ENCODE results near the gene PKP1.
A peak's percentile ranks its signal among the peaks of the same experiment; 100 is the strongest.

Gene PKP1

GRCh38 chr1:201310986-201311355 lies 27.7 kb downstream of the PKP1 start:
- DNase-seq: peak; percentile 60 to 69 (median 69)

GRCh38 chr1:201311356-201312011 lies 28.2 kb downstream of the PKP1 start:
- peak; percentile 53 to 75 (median 58) for DNase-seq

GRCh38 chr1:201312298-201312697 lies 29.0 kb downstream of the PKP1 start:
- no peak for DNase-seq

- no peak for DNase-seq
Measured at GRCh38 chr1:201313086-201313485, 29.8 kb downstream of the PKP1 start.

GRCh38 chr1:201316556-201316955 lies 33.2 kb downstream of the PKP1 start:
- no peak for DNase-seq

GRCh38 chr1:201317551-201317950 lies 34.2 kb downstream of the PKP1 start:
- no peak for DNase-seq

- no peak for DNase-seq
Measured at GRCh38 chr1:201318504-201319340, 35.4 kb downstream of the PKP1 start.

GRCh38 chr1:201319631-201320030 lies 36.3 kb downstream of the PKP1 start:
- no peak for DNase-seq

- DNase-seq: no peak
Measured at GRCh38 chr1:201320168-201320788, 37.0 kb downstream of the PKP1 start.

- no peak for DNase-seq
Measured at GRCh38 chr1:201321826-201322390, 38.6 kb downstream of the PKP1 start.

- no peak for DNase-seq
Measured at GRCh38 chr1:201322653-201323510, 39.6 kb downstream of the PKP1 start.

GRCh38 chr1:201324306-201324705 lies 41.0 kb downstream of the PKP1 start:
- no peak for DNase-seq

- DNase-seq: no peak
Measured at GRCh38 chr1:201324821-201325677, 41.7 kb downstream of the PKP1 start.

GRCh38 chr1:201325678-201326060 lies 42.4 kb downstream of the PKP1 start:
- DNase-seq: no peak

- DNase-seq: no peak
Measured at GRCh38 chr1:201326710-201327109, 43.4 kb downstream of the PKP1 start.

- DNase-seq: no peak
Measured at GRCh38 chr1:201327687-201328240, 44.5 kb downstream of the PKP1 start.

GRCh38 chr1:201328576-201328975 lies 45.3 kb downstream of the PKP1 start:
- DNase-seq: no peak

GRCh38 chr1:201329286-201329685 lies 46.0 kb downstream of the PKP1 start:
- DNase-seq: no peak

- no peak for DNase-seq
Measured at GRCh38 chr1:201329801-201330200, 46.5 kb downstream of the PKP1 start.

GRCh38 chr1:201330541-201330940 lies 47.2 kb downstream of the PKP1 start:
- DNase-seq: no peak

GRCh38 chr1:201331166-201331565 lies 47.9 kb downstream of the PKP1 start:
- DNase-seq: no peak

All from suppressor macrophage treated with lipopolysaccharide for 1 hour (primary cell).